GM18861 (cell line): ENCODE data around the gene KCNS3.
A peak's percentile ranks its signal among the peaks of the same experiment; 100 is the strongest.

Experiments used
- ATAC-seq: cut with Tn5 transposase; IDR thresholded peaks from one replicate; pipeline ENCODE4 v1.9.1; 2021; ENCODE audit not compliant: unreplicated experiment

Gene KCNS3

DNA sequence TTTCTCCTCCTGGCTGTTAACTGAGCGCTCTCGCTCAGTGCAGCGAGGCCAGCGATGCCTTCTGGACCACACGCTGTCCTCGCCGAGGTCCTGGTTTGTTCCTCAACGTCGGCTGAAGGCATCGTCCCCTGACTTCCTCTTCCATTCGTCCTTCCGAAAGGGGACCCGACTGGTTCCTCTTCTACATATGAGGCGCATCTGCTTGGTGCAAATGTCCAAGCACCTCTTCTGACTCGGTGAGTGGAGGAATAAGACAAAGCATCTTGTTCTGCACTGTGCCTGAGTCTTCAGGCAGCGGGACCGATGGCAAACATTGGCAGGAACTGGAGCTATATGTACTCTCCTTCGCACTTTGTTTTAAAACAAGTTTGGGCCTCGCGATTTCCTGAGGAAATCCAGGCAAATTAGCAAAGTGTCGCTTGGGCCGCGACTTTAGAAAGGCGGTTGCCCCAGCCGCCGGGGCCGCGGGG, 621 bp upstream of the KCNS3 start:
- ATAC-seq, result peak; percentile 16

DNA sequence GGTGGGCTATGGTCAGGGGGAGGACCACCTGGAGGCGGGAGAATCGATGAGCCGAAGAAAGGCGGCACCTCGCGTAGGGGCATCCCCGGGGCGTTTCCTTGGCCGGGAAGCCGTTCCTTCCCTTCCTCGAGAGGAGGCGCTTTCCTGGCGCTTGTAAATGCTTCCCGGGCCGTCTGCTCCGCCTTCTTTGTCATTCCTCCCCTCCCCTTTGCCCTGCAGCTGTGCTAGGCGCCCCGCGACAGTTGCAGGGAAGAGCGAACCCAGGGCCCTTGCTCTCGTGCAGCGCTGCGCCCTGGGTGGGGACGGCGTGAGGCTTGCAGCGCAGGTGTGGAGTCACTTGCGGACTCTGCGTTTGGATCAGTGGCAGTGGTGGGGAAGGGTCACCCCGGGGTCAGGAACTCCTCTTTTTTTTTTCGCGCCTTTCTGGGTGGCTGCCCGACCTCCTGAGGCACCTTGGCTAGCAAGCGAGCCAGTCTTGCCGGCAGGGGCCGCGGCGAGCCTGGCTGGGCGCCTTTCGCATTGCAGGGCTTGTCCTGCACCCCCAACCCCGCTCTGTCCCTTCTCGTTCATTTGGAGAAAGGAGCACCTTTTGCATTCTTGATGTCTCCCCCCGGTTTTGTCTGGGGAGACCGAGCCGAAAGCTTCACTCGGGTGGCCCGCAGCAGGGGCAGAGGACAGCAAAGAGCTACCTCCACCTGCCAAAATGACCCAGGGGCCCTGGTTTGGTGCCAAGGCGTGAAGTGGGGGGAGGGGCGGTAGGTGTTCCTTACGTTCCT, 858 bp downstream of the KCNS3 start:
- ATAC-seq, result no peak

DNA sequence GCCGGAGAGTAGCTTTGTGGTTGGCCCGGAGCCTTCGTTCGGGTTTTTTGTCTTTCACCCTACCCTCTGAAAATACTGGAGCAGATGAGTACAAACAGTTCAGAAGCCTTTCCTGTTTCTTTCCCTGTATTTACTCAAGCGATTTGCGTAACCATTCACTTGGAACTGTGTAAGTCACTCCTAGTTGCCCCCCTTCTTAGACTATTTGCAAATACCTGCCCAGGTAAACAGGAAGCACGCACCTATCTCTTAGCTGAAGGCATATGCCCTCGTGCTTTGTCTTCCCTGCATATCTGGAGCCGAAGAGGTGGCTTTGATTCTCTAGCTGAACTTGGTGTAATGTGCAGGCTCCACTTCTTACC, 1.4 kb downstream of the KCNS3 start:
- no peak for ATAC-seq

DNA sequence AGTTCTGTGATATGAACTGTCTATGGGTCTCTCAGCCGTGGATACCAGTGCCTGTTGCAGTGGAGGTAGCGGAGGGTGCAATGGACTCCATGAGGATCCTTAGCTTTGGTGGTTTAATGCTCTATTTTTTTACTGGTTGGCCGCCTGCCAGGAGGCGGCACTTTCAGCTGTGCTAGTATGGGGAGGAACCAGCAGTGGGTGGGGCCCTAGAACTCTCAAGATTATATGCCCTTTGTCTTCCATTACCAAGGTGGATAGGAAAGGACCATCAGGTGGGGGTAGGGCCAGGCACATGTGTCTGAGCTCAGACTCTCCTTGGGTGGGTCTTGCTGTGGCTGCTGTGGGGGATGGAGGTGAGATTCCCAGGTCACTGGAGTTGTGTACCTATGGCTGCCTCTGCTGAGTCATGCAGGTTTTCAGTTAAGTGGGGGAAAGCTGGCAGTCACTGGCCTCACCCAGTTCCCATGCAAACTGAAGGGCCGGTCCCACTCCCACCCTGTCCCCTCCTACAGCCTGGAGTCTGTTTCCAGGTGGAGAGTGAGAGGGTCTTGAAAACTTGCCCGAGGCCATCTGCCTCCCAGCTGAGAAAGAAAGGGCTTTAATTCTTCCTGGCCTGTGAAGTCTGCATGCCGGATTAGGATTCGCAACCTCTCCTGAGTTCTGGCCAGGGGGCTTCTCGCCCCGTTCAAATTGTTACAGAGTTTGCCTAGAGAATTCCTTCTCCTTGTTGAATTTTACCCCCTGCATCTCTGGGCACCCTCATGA, 14.5 kb downstream of the KCNS3 start:
- no peak for ATAC-seq

DNA sequence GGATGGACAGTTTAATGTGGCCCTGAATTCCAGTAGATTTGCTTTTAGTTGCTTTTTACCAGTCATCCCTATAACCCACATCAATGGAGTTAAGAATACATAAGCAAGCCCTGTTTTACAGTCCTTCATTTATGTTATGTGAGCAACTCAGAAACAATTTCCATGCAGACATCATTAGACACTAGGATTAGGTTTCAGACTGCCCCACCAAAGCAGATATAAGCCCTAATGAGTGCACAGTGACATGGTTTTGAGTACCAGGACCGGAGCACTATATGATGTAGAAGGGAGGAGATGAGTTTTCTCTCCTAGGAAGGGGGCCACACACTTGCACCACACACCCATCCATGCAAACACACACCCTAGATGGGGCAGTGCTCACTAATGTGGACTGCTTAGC, 15.5 kb downstream of the KCNS3 start:
- no peak for ATAC-seq

DNA sequence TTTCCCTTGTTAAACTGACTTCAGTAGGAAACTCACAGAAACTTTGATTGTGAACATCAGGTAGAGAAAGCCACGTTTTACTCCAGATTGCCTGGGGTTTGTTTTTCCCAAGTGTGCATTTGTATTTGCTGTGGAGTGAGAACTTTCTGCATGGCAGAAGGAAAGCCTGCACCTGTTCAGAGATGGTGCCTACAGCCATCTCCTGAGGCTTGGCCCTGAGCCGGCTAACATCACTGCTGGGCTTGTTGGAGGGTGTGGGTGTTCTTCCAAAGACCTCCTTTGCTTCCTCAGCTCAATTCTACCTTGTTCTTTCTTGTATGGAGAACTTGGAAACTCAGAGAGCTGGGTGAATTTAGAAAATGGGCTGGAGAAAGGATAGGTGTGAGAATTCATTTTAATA, 16.1 kb downstream of the KCNS3 start:
- no peak for ATAC-seq

DNA sequence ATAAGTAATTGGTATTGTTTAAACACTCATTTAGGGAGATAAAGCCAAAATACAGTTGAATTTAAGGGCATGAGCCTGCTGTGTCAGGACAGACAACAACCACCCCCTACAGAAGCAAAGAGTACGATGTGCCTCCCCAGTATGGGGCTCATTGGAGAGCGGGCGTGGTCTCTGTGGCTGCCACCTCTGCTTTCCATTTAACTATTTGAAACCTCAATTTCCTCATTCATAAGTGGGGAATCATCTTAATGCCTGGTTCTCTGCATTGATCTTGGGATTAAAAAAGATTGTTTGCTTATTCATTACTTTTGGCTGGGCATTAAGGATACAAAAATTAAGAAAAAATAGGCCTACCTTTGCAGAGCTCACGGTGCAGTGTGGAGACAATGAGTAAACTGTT, 21.4 kb downstream of the KCNS3 start:
- ATAC-seq, result no peak

DNA sequence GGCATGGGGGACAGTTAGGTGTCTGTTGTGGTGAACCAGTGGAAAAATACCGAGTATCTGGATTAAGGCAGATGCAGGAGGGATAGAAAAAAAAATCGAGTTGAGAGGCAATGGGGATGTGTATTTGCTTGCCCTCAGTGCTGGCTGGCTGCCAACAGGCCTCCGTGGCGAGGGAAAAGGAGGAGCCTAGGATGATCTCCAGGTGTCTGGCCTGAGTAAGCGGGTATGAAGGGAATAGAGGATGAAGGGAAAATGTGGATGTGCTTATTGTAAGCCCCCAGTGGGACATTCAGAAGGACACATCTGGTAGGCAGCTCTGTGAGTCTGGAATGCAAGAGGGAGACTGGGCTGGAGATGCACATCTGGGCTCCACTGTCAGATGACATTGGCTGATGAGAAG, 22.8 kb downstream of the KCNS3 start:
- no peak for ATAC-seq

DNA sequence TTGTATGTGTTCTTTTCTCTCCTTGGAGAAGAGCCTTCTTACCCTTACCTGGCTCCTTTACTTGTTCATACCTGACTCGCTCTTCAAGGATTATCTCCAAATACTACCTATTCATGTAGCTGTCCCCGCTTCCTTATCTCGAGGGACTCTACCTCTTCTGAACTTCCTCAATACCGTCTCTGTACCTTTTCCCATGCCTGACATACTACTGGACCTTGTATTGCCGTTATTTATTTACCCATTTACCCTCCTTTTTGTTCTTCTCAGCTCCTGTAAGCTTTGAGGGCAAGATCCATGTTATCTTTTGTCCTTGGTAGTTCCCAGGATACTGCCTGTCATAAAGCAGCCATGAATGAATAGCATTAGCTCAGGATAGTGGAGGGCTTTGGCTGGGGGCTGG, 32.5 kb downstream of the KCNS3 start:
- ATAC-seq, result no peak

DNA sequence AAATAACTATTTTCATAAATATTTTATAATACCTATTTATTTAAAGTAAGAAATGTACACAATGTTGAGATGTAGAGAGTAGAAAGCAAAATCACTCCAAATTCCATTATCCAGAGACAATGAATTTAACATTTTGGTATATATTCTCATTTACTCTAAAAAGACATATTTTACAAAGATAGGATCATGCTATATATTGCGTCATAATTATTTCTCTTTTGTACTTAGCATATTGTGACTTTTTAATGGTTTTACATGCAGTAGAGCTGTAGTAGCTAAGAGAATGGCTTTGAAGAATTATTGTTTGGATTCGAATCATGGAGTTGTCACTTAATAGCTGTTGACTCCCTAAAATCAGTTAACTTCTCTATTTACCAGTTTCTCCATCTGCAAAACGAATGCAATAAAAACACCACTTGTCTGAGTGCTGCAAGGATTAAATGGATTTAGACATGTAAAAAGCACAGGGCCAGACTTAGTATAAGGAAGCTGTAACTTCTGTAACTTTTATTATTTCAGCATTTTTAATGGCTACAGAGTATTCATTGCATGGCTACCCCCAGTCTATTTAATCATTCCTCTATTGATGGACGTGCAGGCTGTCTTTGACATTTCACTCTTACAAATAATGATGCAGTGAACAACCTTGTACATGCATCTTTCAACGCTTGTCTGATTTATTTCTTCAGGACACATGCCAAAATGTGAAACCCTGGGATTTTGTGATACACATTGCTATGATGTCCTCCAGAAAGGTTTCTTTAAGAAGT, 33.2 kb downstream of the KCNS3 start:
- ATAC-seq, result no peak

DNA sequence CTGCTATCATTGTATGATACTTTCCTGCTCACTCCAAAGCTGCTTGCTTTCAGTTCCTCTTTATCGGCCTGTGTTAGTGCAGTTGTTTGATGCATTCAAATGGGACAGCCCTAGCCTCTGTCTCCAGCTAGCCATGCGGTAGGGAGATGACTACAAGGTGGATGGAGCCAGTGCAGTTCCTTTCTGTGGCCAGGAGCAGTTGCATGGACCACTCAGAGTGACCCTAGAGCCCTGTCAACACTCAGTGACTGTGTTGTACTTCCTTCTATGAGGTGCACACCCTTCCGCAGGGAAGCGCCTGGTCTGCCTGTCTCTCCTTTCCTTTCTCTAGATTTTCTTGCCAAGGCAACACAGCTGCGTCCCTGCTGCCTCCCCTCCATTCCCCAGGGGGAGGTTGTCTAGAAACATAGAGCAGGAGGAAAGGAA, 33.8 kb downstream of the KCNS3 start:
- peak; percentile 99 for ATAC-seq

DNA sequence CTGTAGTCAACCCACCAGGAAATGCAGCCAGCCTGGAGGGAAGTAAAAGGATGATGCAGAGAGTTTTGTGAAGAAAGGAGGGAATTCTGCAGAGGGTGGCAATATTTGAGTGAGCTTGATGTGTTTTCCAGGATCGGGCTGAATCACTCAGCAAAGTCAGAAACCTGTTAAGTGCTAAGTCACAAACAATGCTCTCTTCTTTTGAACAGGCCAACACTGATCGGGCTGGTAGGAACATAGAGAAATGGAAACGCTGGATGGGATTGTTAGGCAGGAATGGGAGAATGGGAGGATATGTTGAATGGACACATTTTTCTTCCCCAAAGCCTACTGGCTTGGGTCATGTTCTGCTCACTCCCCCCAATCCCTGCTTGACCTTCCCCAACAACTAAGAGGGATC, 36.6 kb downstream of the KCNS3 start:
- no peak for ATAC-seq

DNA sequence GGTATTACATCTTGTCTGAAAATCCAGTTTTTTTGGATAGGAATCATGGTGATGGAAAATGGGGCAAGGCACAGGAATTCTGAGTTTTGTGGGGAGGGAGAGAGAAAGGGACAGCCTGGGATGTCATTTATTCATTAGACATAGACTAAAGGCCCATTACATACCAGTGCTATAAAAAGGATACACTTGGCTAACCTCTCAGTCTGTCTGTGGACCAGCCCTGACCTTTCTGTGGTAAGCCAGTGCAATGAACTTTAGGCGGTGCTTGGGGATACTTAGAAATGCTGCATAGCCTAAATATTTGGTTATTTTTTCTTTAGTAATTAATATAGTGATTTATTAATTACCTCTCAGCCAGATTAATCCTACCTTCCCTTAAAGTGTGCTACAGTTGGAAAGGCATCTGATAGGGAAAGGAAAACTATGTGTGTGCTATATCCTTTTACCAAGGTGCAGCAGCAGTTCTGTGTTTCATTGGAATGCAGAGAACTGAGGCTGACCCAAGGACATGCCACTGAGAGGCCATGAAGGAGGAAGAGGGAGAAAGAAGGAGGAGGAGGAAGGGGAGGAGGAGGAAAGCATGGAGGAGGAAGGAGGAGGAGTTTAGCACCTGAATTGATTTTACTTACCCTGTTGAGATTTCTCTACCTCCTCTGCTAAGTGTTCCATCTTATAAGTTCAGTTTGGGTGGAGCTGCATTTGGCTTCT, 37.5 kb downstream of the KCNS3 start:
- no peak for ATAC-seq

DNA sequence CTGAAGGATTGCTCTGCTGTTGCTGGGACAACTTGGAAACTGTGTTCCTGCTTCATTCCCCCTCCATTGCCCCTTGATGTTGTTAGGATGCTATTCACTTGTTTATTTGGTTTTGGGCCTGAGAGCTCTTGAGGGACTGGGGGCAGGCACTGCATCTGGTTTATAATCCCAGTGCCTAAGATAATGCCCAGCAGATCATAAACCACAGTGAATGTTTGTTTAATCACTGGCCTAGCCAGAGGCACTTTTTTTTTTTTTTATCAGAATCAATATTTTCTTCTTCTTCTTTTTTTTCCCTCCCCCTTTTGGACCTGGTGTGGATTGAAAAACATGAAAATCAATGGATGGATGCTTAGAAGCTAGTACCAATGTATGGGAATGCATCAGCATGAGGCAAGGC, 38.1 kb downstream of the KCNS3 start:
- no peak for ATAC-seq

DNA sequence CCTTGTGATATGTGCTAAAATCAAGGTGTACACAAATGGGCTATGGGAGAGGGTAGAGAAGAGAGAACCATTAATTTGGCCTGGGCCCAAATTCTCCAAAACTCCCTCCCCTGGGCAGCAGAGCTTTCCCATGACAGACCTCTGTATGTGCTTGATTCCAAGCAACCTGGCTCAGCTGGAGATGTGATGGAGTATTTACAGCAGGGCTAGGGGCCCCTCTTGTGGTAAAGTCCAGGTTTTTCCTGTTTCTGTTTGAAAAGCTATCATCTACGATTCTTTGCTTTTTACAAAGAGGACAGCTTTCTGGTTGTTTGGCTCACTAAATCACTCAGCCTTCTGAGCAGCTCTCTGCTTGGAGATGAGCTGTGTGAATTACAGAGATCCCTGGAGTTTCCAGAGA, 40.3 kb downstream of the KCNS3 start:
- no peak for ATAC-seq

DNA sequence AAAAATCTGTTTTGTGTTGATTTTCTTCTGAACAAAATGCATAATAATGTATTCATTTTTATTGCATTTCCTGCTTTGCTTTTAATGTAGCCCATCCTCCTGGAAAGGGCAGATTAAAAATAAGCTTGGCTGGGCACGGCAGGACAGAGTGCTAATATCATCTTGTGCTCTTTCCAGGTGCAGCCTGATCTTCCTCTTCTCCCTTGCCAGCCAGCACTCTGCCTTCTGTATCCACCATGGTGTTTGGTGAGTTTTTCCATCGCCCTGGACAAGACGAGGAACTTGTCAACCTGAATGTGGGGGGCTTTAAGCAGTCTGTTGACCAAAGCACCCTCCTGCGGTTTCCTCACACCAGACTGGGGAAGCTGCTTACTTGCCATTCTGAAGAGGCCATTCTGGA, 52.3 kb downstream of the KCNS3 start:
- ATAC-seq, result no peak

DNA sequence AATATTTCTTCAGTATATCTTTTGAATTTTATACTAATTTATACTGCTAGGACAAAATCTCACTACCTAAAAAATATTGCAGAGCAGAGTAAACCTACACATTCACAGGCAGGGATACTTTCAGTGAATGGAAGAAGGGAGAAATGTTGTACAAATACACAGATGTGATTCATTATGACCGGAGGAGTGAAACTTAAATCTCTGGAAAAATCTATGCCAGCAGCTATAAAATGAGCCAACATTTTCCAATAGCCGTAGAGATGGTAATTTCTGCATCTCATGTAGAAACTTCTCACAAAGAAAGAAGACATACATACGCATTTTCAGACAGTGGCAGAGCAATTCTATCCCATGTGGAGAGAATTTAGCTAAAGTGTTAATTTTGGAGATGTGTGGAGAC, 54.8 kb downstream of the KCNS3 start:
- ATAC-seq, result no peak

DNA sequence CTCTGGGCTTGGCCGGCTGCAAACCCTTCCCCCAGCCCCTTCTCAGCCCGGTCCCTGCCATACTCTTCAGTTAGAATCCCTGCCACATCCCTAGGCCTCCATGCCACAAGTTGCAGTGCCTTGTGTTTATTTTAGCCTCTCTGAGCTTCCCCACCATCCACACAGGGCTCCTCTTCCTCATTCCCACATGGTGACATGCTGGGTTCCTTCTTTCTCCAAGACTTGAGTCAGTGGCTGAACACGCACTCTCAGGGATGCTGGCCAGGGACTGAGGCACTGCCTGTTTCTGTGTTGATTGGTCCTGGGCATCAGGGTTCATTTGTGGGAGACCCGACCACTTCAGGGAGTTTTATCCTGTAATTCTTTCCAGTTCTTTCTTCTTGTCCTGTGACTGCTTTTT, 56.3 kb downstream of the KCNS3 start:
- no peak for ATAC-seq

DNA sequence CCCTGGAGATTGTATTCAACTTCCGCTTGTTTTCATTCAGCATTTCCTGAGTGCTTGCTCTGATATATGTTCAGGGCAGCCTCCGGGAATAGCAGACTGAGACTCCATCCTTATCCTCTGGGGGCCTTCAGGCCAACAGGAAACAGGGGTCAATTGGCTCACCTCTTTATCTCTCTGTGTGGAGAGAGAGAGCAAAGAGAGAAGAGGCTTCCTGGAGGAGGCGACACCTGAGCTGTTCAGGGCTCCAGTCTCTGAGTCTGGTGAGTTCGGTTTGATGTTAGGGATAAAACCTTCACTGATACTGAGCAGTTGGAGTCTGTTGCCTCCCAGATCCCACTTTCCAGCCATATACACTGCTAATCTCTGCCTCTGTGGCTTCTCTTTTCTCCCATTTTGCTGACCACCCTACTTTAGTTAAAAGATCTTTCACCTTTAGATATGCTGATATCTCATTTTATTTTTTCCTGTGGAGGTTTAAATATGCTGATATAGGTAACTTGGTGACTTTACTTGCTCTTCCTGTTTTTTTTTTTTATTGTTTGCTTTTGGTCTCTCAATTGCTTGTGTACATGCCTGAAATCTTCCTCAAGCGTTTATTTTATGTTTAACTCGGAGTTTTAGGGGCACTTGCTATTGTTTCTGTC, 56.9 kb downstream of the KCNS3 start:
- ATAC-seq, result no peak

DNA sequence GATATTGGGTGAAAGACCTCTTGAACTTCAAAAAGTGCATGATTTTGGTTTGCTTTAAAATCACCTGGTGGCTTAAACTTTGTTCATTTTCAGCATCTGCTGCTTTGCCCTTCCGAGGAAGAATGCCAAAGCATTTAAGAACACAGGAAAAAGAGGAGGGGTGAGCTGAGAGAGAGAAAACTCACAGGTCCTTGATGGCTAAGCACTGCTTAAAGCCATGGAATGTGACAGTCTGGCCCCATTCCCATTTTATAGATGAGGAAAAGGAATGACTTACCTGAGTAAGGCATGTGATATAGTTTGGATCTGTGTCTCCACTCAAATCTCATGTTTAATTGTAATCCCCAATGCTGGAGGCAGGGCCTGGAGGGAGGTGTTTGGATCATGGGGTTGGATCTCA, 58.1 kb downstream of the KCNS3 start:
- ATAC-seq, result no peak
